K562 (cell line): ENCODE results near the gene HELZ. TPM values are rescaled to one million over a fixed set of nuclear protein-coding genes. Genes with fewer than 3 reads are reported as not detected.

Source experiments
- ARID1B ChIP-seq: fragments of 450-650 bp; IDR thresholded peaks from 2 replicates; pipeline ENCODE4 v1.6.1; 2016; ENCODE audit warnings: antibody characterized with exemption, mild to moderate bottlenecking, inconsistent platforms
- BCOR ChIP-seq: fragments of 450-650 bp; IDR thresholded peaks from 2 replicates; pipeline ENCODE4 v1.6.1; 2016
- BHLHE40 ChIP-seq: IDR thresholded peaks from 2 replicates; pipeline ENCODE4 v1.6.1; 2011; ENCODE audit warnings: low read length, improper control_type of control experiment
- CREB1 ChIP-seq, 2 experiments: sonication (generic) in 1 of 2; formaldehyde crosslinking in 1 of 2; IDR thresholded peaks; 2 replicates each; pipeline versions ENCODE4 v1.6.1 to v1.8.0; 2012 to 2022; ENCODE audit warnings: inconsistent platforms in 1 of 2, mild to moderate bottlenecking in 1 of 2, missing genetic modification reagents in 1 of 2, moderate library complexity in 1 of 2
- ESRRA ChIP-seq: fragments of 450-650 bp; IDR thresholded peaks from 2 replicates; pipeline ENCODE4 v1.6.1; 2014; ENCODE audit warnings: low read depth, mild to moderate bottlenecking, moderate library complexity, borderline replicate concordance
- FOSL1 ChIP-seq: fragments of 200-800 bp; sonication (Bioruptor generic); conservative IDR thresholded peaks from 2 replicates; pipeline ENCODE4 v1.6.1; 2016; ENCODE audit warnings: missing genetic modification characterization, missing compliant biosample characterization
- HNRNPLL ChIP-seq: fragments of 200-400 bp; formaldehyde crosslinking; IDR thresholded peaks from 2 replicates; pipeline ENCODE4 v1.6.1; 2017; ENCODE audit warnings: low read length, low read depth, mild to moderate bottlenecking; ENCODE audit not compliant: poor library complexity, severe bottlenecking
- IRF2 ChIP-seq: sonication (generic); formaldehyde crosslinking; IDR thresholded peaks from 2 replicates; pipeline ENCODE4 v1.8.1; 2022; ENCODE audit warnings: mild to moderate bottlenecking, missing genetic modification reagents
- KAT8 ChIP-seq: fragments of 450-650 bp; IDR thresholded peaks from 2 replicates; pipeline ENCODE4 v1.6.1; 2016; ENCODE audit warnings: low read depth, mild to moderate bottlenecking
- MED1 ChIP-seq: sonication (generic); formaldehyde crosslinking; IDR thresholded peaks from 2 replicates; pipeline ENCODE4 v1.8.1; 2023; ENCODE audit warnings: missing genetic modification reagents, borderline replicate concordance
- NCOA4 ChIP-seq: fragments of 450-650 bp; IDR thresholded peaks from 2 replicates; pipeline ENCODE4 v1.6.1; 2018; ENCODE audit warnings: mild to moderate bottlenecking; ENCODE audit not compliant: partially characterized antibody
- NFXL1 ChIP-seq: fragments of 450-650 bp; formaldehyde crosslinking; IDR thresholded peaks from 2 replicates; pipeline ENCODE4 v1.4.0; 2021; ENCODE audit warnings: mild to moderate bottlenecking
- NRF1 ChIP-seq, 2 experiments: fragments of 450-650 bp; IDR thresholded peaks in 1 of 2; conservative IDR thresholded peaks in 1 of 2; 2 replicates each; pipeline ENCODE4 v1.6.1; 2014; ENCODE audit warnings: mild to moderate bottlenecking in 2 of 2
- PHF8 ChIP-seq: fragments of 200-600 bp; sonication (generic); IDR thresholded peaks from 2 replicates; pipeline ENCODE4 v1.6.1; 2012; ENCODE audit warnings: mixed run types, mild to moderate bottlenecking, inconsistent platforms, low read length, moderate library complexity, borderline replicate concordance
- SRF ChIP-seq, 2 experiments: fragments of 250-450, 450-650 bp in 1 of 2; sonication (Bioruptor Pico) in 1 of 2; sonication (generic) in 1 of 2; formaldehyde crosslinking; IDR thresholded peaks; 2 replicates each; pipeline versions ENCODE4 v1.5.0 to v1.5.1; 2020 to 2022; ENCODE audit warnings: mild to moderate bottlenecking in 1 of 2, missing genetic modification reagents in 1 of 2
- TBL1XR1 ChIP-seq, 2 experiments: IDR thresholded peaks; 2 replicates each; pipeline ENCODE4 v1.6.1; 2012; ENCODE audit warnings: improper control_type of control experiment in 2 of 2, low read length in 2 of 2, mild to moderate bottlenecking in 1 of 2
- ZC3H4 ChIP-seq: sonication (generic); formaldehyde crosslinking; IDR thresholded peaks from 2 replicates; pipeline ENCODE4 v1.9.0; 2021; ENCODE audit warnings: missing genetic modification reagents, borderline replicate concordance
- ZEB2 ChIP-seq: fragments of 450-650 bp; IDR thresholded peaks from 2 replicates; pipeline ENCODE4 v1.6.1; 2016
- ZNF197 ChIP-seq: fragments of 200-800 bp; sonication (Bioruptor generic); IDR thresholded peaks from 2 replicates; pipeline ENCODE4 v1.6.1; 2016; ENCODE audit warnings: low read depth, missing genetic modification characterization, missing compliant biosample characterization
- ZNF592 ChIP-seq: fragments of 450-650 bp; IDR thresholded peaks from 2 replicates; pipeline ENCODE4 v1.6.1; 2017; ENCODE audit warnings: antibody characterized with exemption, mild to moderate bottlenecking
- ZNF77 ChIP-seq: fragments of 250-450 bp; sonication (Bioruptor Pico); IDR thresholded peaks from 2 replicates; pipeline ENCODE4 v1.5.0; 2020
- polyA plus RNA-seq, 8 experiments: library from polyadenylated mRNA; depleted of rRNA in 4 of 8; stranded (reverse) in 5 of 8; unstranded in 3 of 8; fragments of >200 nt; fragmentation: Nextera tagmentation in 2 of 8; fragmentation: Illumina TruSeq in 1 of 8; extraction: Ambion mirVana in 2 of 8; extraction: Trizol in 1 of 8; gene quantifications; 2 replicates each; pipeline versions ENCODE4 v1.2.1 to v1.2.3, GENCODE V29; 2011 to 2014; ENCODE audit warnings: inconsistent platforms in 1 of 8, missing spikeins in 1 of 8
- total RNA-seq, 7 experiments: library from RNA; depleted of rRNA in 6 of 7; stranded (reverse); fragments of >200 nt in 6 of 7; fragmentation: Illumina TruSeq in 2 of 7; extraction: Trizol in 2 of 7; gene quantifications; 2 replicates each; pipeline versions ENCODE4 v1.2.1 to v1.2.3, GENCODE V29; 2011 to 2021; ENCODE audit warnings: low replicate concordance in 1 of 7
- TF ChIP-seq, protein P1 (sequence below): sonication (generic); IDR thresholded peaks from 2 replicates; pipeline ENCODE4 v1.6.1; 2016
- TF ChIP-seq, protein P2 (sequence below): fragments of 250-450 bp; sonication (Bioruptor Pico); IDR thresholded peaks from 2 replicates; pipeline ENCODE4 v1.8.0; 2022; ENCODE audit warnings: inconsistent platforms

HELZ gene
- total and polyA plus RNA-seq, 9 of the 15 experiments (the other 6 are each of a cell fraction or from before 2014, with no cell fraction given), result 5.2 to 39.8 (median 17.3) TPM

DNA sequence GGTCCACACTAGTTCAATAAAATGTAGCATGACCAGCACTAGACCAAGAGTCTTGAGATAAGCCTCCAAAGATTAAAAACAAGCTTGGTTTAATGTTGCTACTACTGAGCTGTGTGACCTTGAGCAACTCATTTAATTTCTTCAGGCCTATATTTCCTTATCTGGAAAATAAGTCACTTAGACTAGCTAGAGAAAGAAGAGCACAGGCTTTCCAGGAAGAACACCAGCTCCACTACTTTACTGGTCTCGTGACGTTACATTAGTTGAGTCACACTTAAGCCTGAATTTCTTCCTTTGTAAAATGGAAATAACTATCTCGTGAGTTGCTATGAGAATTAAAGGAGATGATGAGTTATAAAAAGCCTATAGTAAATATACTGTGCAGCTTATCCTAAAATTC, 5.4 kb downstream of the HELZ start (continued):
- TF ChIP-seq BCOR, result no peak
- 0 out of 2 replicates have a peak, but pooled peaks have one; percentile 36 for TF ChIP-seq ZNF592
- TF ChIP-seq, protein P1, sequence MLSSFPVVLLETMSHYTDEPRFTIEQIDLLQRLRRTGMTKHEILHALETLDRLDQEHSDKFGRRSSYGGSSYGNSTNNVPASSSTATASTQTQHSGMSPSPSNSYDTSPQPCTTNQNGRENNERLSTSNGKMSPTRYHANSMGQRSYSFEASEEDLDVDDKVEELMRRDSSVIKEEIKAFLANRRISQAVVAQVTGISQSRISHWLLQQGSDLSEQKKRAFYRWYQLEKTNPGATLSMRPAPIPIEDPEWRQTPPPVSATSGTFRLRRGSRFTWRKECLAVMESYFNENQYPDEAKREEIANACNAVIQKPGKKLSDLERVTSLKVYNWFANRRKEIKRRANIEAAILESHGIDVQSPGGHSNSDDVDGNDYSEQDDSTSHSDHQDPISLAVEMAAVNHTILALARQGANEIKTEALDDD, result peak; percentile 86
- 0 out of 2 replicates have a peak, but pooled peaks have one; percentile 16 for TF ChIP-seq ARID1B
- TF ChIP-seq MED1 (CRISPR knock-in tag), result no peak
- TF ChIP-seq HNRNPLL, result peak; percentile 59
- no peak for TF ChIP-seq NFXL1 (CRISPR knock-in tag)
- TF ChIP-seq ZNF77 (CRISPR knock-in tag), result no peak
- no peak for TF ChIP-seq NCOA4
- TF ChIP-seq TBL1XR1 (IDR thresholded peaks at IDR 0.05; ENCODE audit: low read length in 2 of 2), result no peak
- TF ChIP-seq ZEB2, result no peak
- TF ChIP-seq PHF8, result no peak
- no peak for TF ChIP-seq ZC3H4 (CRISPR knock-in tag)
- no peak for TF ChIP-seq KAT8
- TF ChIP-seq, protein P2, sequence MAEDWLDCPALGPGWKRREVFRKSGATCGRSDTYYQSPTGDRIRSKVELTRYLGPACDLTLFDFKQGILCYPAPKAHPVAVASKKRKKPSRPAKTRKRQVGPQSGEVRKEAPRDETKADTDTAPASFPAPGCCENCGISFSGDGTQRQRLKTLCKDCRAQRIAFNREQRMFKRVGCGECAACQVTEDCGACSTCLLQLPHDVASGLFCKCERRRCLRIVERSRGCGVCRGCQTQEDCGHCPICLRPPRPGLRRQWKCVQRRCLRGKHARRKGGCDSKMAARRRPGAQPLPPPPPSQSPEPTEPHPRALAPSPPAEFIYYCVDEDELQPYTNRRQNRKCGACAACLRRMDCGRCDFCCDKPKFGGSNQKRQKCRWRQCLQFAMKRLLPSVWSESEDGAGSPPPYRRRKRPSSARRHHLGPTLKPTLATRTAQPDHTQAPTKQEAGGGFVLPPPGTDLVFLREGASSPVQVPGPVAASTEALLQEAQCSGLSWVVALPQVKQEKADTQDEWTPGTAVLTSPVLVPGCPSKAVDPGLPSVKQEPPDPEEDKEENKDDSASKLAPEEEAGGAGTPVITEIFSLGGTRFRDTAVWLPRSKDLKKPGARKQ, result no peak
- peak; percentile 63; the same call in 1 of the 2 replicates for TF ChIP-seq BHLHE40
- 0 out of 4 replicates have a peak, but pooled peaks of 1 of the 2 experiments have one; percentile 64 for TF ChIP-seq SRF (CRISPR knock-in tag; IDR thresholded peaks at IDR 0.05)
- TF ChIP-seq FOSL1, result peak; percentile 66
- TF ChIP-seq IRF2 (CRISPR knock-in tag), result no peak
- TF ChIP-seq ESRRA, result peak; percentile 54
- TF ChIP-seq ZNF197 (CRISPR knock-in tag), result no peak
- no peak for TF ChIP-seq NRF1 (conservative IDR thresholded peaks at IDR 0.05 in 1 of 2, IDR thresholded peaks at IDR 0.05 in 1 of 2)
- no peak for TF ChIP-seq CREB1 (IDR thresholded peaks at IDR 0.05)
- TF ChIP-seq CREB1 (CRISPR knock-in tag; IDR thresholded peaks at IDR 0.05), result no peak
